HEK293 (cell line): ENCODE measurements around the gene ZSCAN5B.
"Not testable (repeated sequence)": the region's sequence is repeated elsewhere in the genome, so short reads cannot be mapped to it uniquely, and the experiment has no call there.

Source experiments
- CTCF ChIA-PET: fragments of 350-600 bp; formaldehyde crosslinking; extraction: SDS; loops from one replicate; lab custom pipeline; 2021; ENCODE audit warnings: antibody characterized with exemption; lab: Yijun Ruan, JAX
- POLR2A ChIA-PET: fragments of 300-600 bp; formaldehyde crosslinking; extraction: SDS; loops from one replicate; lab custom pipeline; 2020; ENCODE audit warnings: antibody characterized with exemption, inconsistent platforms; lab: Yijun Ruan, JAX
- H3K27ac ChIP-seq: fragments of 200-500 bp; sonication (Bioruptor generic); 2 replicates; pipeline ENCODE4 v1.5.1; 2014; ENCODE audit warnings: low read depth, low read length, control low read depth, inconsistent platforms; ENCODE audit errors: extremely low read depth
- H3K36me3 ChIP-seq, 2 experiments: fragments of 200-500 bp in 1 of 2; sonication (Bioruptor generic) in 1 of 2; 1 replicate in 1 of 2; 2 replicates in 1 of 2; pipeline ENCODE4 v1.5.1; 2014 to 2017; ENCODE audit warnings: inconsistent platforms in 2 of 2, low read length in 2 of 2; ENCODE audit not compliant: control insufficient read depth in 2 of 2, insufficient read depth in 1 of 2
- H3K4me1 ChIP-seq: fragments of 200-500 bp; sonication (Bioruptor generic); 2 replicates; pipeline ENCODE4 v1.5.1; 2014; ENCODE audit warnings: mild to moderate bottlenecking, low read length, inconsistent platforms; ENCODE audit not compliant: control insufficient read depth, insufficient read depth
- H3K4me3 ChIP-seq: 2 replicates; pipeline ENCODE4 v1.5.1; 2011; ENCODE audit warnings: low read depth, mild to moderate bottlenecking, control low read depth, low read length, moderate library complexity
- H3K9me3 ChIP-seq: fragments of 200-500 bp; sonication (Bioruptor generic); 2 replicates; pipeline ENCODE4 v1.5.1; 2014; ENCODE audit warnings: low read depth, low read length, inconsistent platforms; ENCODE audit not compliant: control insufficient read depth, insufficient read depth
- HOXD13 ChIP-seq: sonication (generic); formaldehyde crosslinking; IDR thresholded peaks from 2 replicates; pipeline ENCODE4 v1.8.0; 2022; ENCODE audit warnings: missing genetic modification reagents, borderline replicate concordance
- OVOL3 ChIP-seq: fragments of 450-650 bp; formaldehyde crosslinking; IDR thresholded peaks from 2 replicates; pipeline ENCODE4 v1.5.1; 2016; ENCODE audit warnings: missing biosample characterization, missing genetic modification characterization
- TRIM28 ChIP-seq: IDR thresholded peaks from 2 replicates; pipeline ENCODE4 v1.6.1; 2011; ENCODE audit warnings: low read length, control low read depth, borderline replicate concordance
- ZBTB1 ChIP-seq: fragments of 450-650 bp; formaldehyde crosslinking; IDR thresholded peaks from 2 replicates; pipeline ENCODE4 v1.5.1; 2016; ENCODE audit warnings: missing biosample characterization, missing genetic modification characterization
- ZIC2 ChIP-seq: fragments of 450-650 bp; formaldehyde crosslinking; IDR thresholded peaks from 2 replicates; pipeline ENCODE4 v1.5.1; 2016; ENCODE audit warnings: missing biosample characterization, missing genetic modification characterization
- ZNF112 ChIP-seq: fragments of 450-650 bp; formaldehyde crosslinking; IDR thresholded peaks from 2 replicates; pipeline ENCODE4 v1.5.0; 2017; ENCODE audit warnings: missing biosample characterization, missing genetic modification characterization
- ZNF121 ChIP-seq: fragments of 450-650 bp; formaldehyde crosslinking; IDR thresholded peaks from 2 replicates; pipeline ENCODE4 v1.5.1; 2016; ENCODE audit warnings: missing biosample characterization, missing genetic modification characterization
- ZNF138 ChIP-seq: fragments of 450-650 bp; formaldehyde crosslinking; IDR thresholded peaks from 2 replicates; pipeline ENCODE4 v1.5.1; 2016; ENCODE audit warnings: missing biosample characterization, missing genetic modification characterization, borderline replicate concordance
- ZNF248 ChIP-seq: fragments of 450-650 bp; formaldehyde crosslinking; IDR thresholded peaks from 2 replicates; pipeline ENCODE4 v1.5.1; 2017; ENCODE audit warnings: missing biosample characterization, missing genetic modification characterization
- ZNF350 ChIP-seq: fragments of 450-650 bp; formaldehyde crosslinking; IDR thresholded peaks from 2 replicates; pipeline ENCODE4 v1.5.0; 2017; ENCODE audit warnings: missing biosample characterization, mild to moderate bottlenecking, missing genetic modification characterization
- ZNF501 ChIP-seq: fragments of 450-650 bp; formaldehyde crosslinking; IDR thresholded peaks from 2 replicates; pipeline ENCODE4 v1.5.1; 2016; ENCODE audit warnings: missing biosample characterization, missing genetic modification characterization
- ZNF621 ChIP-seq: fragments of 450-650 bp; formaldehyde crosslinking; IDR thresholded peaks from 2 replicates; pipeline ENCODE4 v1.5.1; 2017; ENCODE audit warnings: missing biosample characterization, missing genetic modification characterization
- ZNF677 ChIP-seq: fragments of 450-650 bp; IDR thresholded peaks from 2 replicates; pipeline ENCODE4 v1.5.0; 2018; ENCODE audit warnings: missing biosample characterization, mild to moderate bottlenecking, missing genetic modification characterization, moderate library complexity
- ZNF837 ChIP-seq: fragments of 450-650 bp; formaldehyde crosslinking; IDR thresholded peaks from 2 replicates; pipeline ENCODE4 v1.5.1; 2016; ENCODE audit warnings: missing biosample characterization, missing genetic modification characterization
- TF ChIP-seq, protein P1 (sequence below): fragments of 450-650 bp; formaldehyde crosslinking; IDR thresholded peaks from 2 replicates; pipeline ENCODE4 v1.5.1; 2016; ENCODE audit warnings: missing biosample characterization, missing genetic modification characterization
- TF ChIP-seq, protein P2 (sequence below): fragments of 450-650 bp; formaldehyde crosslinking; IDR thresholded peaks from 2 replicates; pipeline ENCODE4 v1.5.1; 2016; ENCODE audit warnings: missing biosample characterization, missing genetic modification characterization, low read depth

The ZSCAN5B gene

DNA sequence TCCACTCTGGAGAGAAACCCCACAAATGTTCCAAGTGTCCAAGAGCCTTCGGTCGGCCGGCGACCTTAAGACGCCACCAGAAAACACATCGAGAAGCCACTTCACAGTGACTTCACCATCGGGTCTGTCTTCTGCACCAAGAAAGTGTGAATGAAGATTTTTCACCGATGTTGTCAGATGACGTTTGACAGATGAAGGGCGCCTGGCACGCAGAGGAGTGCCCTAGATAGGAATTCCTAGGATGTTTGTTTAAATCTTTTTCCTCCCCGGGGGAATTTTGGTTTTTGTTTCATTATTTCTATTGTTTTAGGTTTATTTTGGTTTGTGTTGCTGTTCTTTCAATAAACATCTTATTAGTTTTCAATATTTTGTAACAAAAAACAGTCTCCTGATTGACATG is 11.5 kb upstream of the ZSCAN5B start:
- ChIA-PET CTCF (no interaction called here), POLR2A (no interaction called here)
- TF ChIP-seq ZNF621 (tag by site-specific recombination) (no peak), ZBTB1 (tag by site-specific recombination) (no peak), OVOL3 (tag by site-specific recombination) (no peak), ZNF350 (no peak), ZIC2 (tag by site-specific recombination) (no peak)
- TF ChIP-seq, protein P1, sequence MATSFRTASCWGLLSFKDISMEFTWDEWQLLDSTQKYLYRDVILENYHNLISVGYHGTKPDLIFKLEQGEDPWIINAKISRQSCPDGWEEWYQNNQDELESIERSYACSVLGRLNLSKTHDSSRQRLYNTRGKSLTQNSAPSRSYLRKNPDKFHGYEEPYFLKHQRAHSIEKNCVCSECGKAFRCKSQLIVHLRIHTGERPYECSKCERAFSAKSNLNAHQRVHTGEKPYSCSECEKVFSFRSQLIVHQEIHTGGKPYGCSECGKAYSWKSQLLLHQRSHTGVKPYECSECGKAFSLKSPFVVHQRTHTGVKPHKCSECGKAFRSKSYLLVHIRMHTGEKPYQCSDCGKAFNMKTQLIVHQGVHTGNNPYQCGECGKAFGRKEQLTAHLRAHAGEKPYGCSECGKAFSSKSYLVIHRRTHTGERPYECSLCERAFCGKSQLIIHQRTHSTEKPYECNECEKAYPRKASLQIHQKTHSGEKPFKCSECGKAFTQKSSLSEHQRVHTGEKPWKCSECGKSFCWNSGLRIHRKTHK = no peak
- H3K27ac ChIP-seq = no peak overlapping the region
- no peaks in the 10 kb centered on the region for H3K36me3 ChIP-seq
- no peak overlapping the region for H3K4me3 ChIP-seq
- no peaks in the 10 kb centered on the region for H3K4me1 ChIP-seq
- H3K9me3 ChIP-seq = no peaks in the 10 kb centered on the region

DNA sequence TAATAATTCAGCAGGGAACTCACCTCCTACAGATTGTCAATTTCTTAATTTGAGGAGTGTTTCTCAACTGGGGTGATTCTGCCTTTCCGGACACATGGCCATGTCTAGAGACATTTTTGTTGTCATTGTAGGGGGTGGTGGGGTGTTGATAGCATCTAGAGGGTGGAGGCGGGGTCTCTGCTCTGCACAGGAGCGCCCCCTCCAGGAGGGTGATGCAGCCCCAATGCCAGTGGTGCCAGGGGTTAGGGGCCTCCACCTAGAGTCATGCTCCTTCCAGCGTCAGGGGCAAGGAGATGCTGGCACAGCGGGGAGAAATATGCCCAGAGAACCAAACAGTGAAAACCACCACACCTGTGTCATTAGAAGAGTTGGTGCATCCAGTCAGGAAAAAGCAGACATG is 10.0 kb upstream of the ZSCAN5B start:
- H3K27ac ChIP-seq, H3K4me1 ChIP-seq, POLR2A ChIA-PET, H3K4me3 ChIP-seq, H3K36me3 ChIP-seq, H3K9me3 ChIP-seq: not testable (repeated sequence)
- CTCF ChIA-PET = interaction anchor here (0.8 to 1.1 kb wide), 2 partner anchors 14 to 23 kb away, joined by 3 read pairs; no protein-coding TSS in a partner anchor

DNA sequence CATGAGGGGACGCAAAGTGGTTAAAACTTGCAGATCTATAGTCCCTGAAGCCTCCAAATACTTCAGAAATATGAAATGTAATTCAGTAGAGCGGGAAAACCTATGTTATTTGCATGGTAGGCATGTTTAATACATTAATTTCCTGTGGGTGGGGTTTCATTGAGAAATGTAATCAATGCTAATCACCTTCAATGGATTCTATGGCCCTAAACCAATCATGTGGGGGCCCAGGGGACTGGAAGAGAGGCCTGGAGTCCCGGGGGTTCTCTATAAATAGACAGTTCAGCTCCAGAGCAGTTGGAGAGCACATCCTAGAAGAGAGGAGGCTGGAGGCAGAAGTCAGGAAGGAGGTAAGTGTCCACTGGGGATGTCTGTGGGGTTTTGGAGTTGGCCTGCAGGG is 4.4 kb upstream of the ZSCAN5B start, which contains the start of gene ZSCAN5C:
ZSCAN5C (plus strand) TSS at position 301 of the 400 bp plus-strand sequence. CDS start 3,641 bp downstream, outside the sequence.
- no peaks in the 10 kb centered on the region for H3K4me1 ChIP-seq
- H3K9me3 ChIP-seq = no peaks in the 10 kb centered on the region
- no peak within 1 kb of the TSS for H3K4me3 ChIP-seq
- no peak for TF ChIP-seq ZNF138
- TF ChIP-seq ZNF121 (tag by site-specific recombination) = no peak
- TF ChIP-seq ZNF112 (tag by site-specific recombination) = no peak
- TF ChIP-seq ZNF350 = no peak
- TF ChIP-seq HOXD13 (CRISPR knock-in tag) = no peak
- no peak for TF ChIP-seq ZNF248 (tag by site-specific recombination)
- no peak for TF ChIP-seq ZNF501
- TF ChIP-seq TRIM28 = no peak
- no peak for TF ChIP-seq ZNF677 (tag by site-specific recombination)
- CTCF ChIA-PET = no interaction called here
- no peak within 1 kb of the TSS for H3K27ac ChIP-seq
- no peaks in the 10 kb centered on the region for H3K36me3 ChIP-seq
- POLR2A ChIA-PET = no interaction called here

DNA sequence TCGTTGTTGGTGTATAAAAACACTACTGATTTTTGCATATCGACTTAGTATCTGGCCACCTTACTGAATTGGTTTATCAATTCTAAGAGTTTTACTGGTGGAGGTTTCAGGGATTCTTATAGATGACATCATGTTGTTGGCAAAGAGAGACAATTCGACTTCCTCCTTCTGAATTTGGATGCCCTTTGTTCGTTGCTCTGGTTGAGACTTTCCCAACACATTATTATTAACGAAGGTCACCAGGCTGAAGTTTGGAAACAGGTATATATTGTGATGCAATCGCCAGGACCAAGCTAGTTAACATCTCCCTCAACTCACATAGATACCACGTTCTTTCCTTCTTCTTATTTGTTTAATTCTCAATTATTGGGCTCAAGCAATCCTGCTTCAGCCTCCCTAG is 2.1 kb upstream of the ZSCAN5B start:
- TF ChIP-seq, protein P2, sequence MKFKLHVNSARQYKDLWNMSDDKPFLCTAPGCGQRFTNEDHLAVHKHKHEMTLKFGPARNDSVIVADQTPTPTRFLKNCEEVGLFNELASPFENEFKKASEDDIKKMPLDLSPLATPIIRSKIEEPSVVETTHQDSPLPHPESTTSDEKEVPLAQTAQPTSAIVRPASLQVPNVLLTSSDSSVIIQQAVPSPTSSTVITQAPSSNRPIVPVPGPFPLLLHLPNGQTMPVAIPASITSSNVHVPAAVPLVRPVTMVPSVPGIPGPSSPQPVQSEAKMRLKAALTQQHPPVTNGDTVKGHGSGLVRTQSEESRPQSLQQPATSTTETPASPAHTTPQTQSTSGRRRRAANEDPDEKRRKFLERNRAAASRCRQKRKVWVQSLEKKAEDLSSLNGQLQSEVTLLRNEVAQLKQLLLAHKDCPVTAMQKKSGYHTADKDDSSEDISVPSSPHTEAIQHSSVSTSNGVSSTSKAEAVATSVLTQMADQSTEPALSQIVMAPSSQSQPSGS = peak; percentile 51; the same call in 1 of the 2 replicates
- no peak for TF ChIP-seq ZNF837 (tag by site-specific recombination)
- Histone ChIP-seq H3K9me3 (no peaks in the 10 kb centered on the region), H3K4me3 (no peak overlapping the region), H3K4me1 (no peaks in the 10 kb centered on the region), H3K36me3 (no peaks in the 10 kb centered on the region), H3K27ac (no peak overlapping the region)
- POLR2A ChIA-PET = no interaction called here
- CTCF ChIA-PET = interaction anchor here (0.6 to 1.3 kb wide), 3 partner anchors 53 to 1780 kb away, joined by 3 to 4 read pairs (median 3); no protein-coding TSS in a partner anchor
